Neuronal stem cell (in vitro differentiated cells): ENCODE measurements around the gene CELA1.

Source experiments
- DNase-seq: peaks from one replicate; pipeline ENCODE4 v3.0.0-alpha.2; 2013; ENCODE audit warnings: low spot score
- H2AFZ ChIP-seq: one replicate; pipeline ENCODE4 v1.6.1; 2013; ENCODE audit warnings: mild to moderate bottlenecking, low read length, inconsistent platforms
- H2AK5ac ChIP-seq: 2 replicates; pipeline ENCODE4 v1.6.1; 2013; ENCODE audit warnings: low read depth, mild to moderate bottlenecking, inconsistent platforms, low read length, moderate library complexity, mixed read lengths
- H2BK120ac ChIP-seq: 2 replicates; pipeline ENCODE4 v1.6.1; 2013; ENCODE audit warnings: low read depth, mild to moderate bottlenecking, inconsistent platforms, low read length, moderate library complexity, mixed read lengths
- H2BK12ac ChIP-seq: one replicate; pipeline ENCODE4 v1.6.1; 2013; ENCODE audit warnings: low read length, inconsistent platforms
- H2BK15ac ChIP-seq: 2 replicates; pipeline ENCODE4 v1.6.1; 2013; ENCODE audit warnings: mild to moderate bottlenecking, low read length, inconsistent platforms, mixed read lengths
- H2BK5ac ChIP-seq: one replicate; pipeline ENCODE4 v1.6.1; 2013; ENCODE audit warnings: inconsistent platforms, mild to moderate bottlenecking, low read length, moderate library complexity
- H3K14ac ChIP-seq: one replicate; pipeline ENCODE4 v1.6.1; 2013; ENCODE audit warnings: low read length, inconsistent platforms
- H3K18ac ChIP-seq: 2 replicates; pipeline ENCODE4 v1.6.1; 2013; ENCODE audit warnings: low read length, inconsistent platforms
- H3K23ac ChIP-seq: 2 replicates; pipeline ENCODE4 v1.6.1; 2013; ENCODE audit warnings: low read depth, mild to moderate bottlenecking, mixed read lengths, low read length, inconsistent platforms; ENCODE audit not compliant: poor library complexity
- H3K27ac ChIP-seq: replicated peaks from 3 replicates; pipeline ENCODE4 v1.5.1; 2013; ENCODE audit warnings: low read length, inconsistent platforms
- H3K27me3 ChIP-seq, 3 experiments: 2 replicates each; pipeline ENCODE4 v1.6.1; 2013; ENCODE audit warnings: low read length in 3 of 3, mild to moderate bottlenecking in 2 of 3, inconsistent platforms in 1 of 3, low read depth in 1 of 3, mixed read lengths in 1 of 3, moderate library complexity in 1 of 3; ENCODE audit not compliant: control insufficient read depth in 3 of 3, insufficient read depth in 3 of 3
- H3K36me3 ChIP-seq, 2 donors: replicated peaks in 1 of 2; 2 replicates each; pipeline ENCODE4 v1.6.1; 2013; ENCODE audit warnings: low read length in 2 of 2; ENCODE audit not compliant: control insufficient read depth in 2 of 2, insufficient read depth in 2 of 2
- H3K4ac ChIP-seq: 2 replicates; pipeline ENCODE4 v1.6.1; 2013; ENCODE audit warnings: inconsistent platforms, mild to moderate bottlenecking, low read length, moderate library complexity
- H3K4me1 ChIP-seq, 2 donors: 1 replicate in 1 of 2; 2 replicates in 1 of 2; pipeline ENCODE4 v1.6.1; 2013; ENCODE audit warnings: low read length in 2 of 2, low read depth in 1 of 2; ENCODE audit not compliant: control insufficient read depth in 2 of 2, insufficient read depth in 1 of 2
- H3K4me2 ChIP-seq: one replicate; pipeline ENCODE4 v1.6.1; 2013; ENCODE audit warnings: mild to moderate bottlenecking, low read length, inconsistent platforms; ENCODE audit not compliant: insufficient read depth, poor library complexity, severe bottlenecking
- H3K4me3 ChIP-seq, 2 donors: 2 replicates each; pipeline ENCODE4 v1.5.1; 2013; ENCODE audit warnings: low read length in 2 of 2, mild to moderate bottlenecking in 2 of 2, inconsistent platforms in 1 of 2, moderate library complexity in 1 of 2
- H3K79me1 ChIP-seq: one replicate; pipeline ENCODE4 v1.6.1; 2013; ENCODE audit warnings: low read depth, mild to moderate bottlenecking, inconsistent platforms, low read length, moderate library complexity
- H3K9ac ChIP-seq: one replicate; pipeline ENCODE4 v1.6.1; 2013; ENCODE audit warnings: mild to moderate bottlenecking, low read depth, low read length, inconsistent platforms; ENCODE audit not compliant: poor library complexity
- H3K9me3 ChIP-seq, 2 donors: replicated peaks in 1 of 2; 2 replicates each; pipeline versions ENCODE3 to v1.6.1; 2013; ENCODE audit warnings: low read length in 2 of 2, mild to moderate bottlenecking in 2 of 2, inconsistent platforms in 1 of 2, low read depth in 1 of 2, mixed read lengths in 1 of 2, moderate library complexity in 1 of 2; ENCODE audit not compliant: control insufficient read depth in 2 of 2, insufficient read depth in 1 of 2
- H4K8ac ChIP-seq: one replicate; pipeline ENCODE4 v1.6.1; 2013; ENCODE audit warnings: low read depth, mild to moderate bottlenecking, inconsistent platforms, low read length, moderate library complexity
- H4K91ac ChIP-seq: one replicate; pipeline ENCODE4 v1.6.1; 2013; ENCODE audit warnings: low read length, low read depth, mild to moderate bottlenecking, inconsistent platforms; ENCODE audit not compliant: poor library complexity
- WGBS, 2 donors: extraction: QIAGEN DNeasy Blood & Tissue Kit; methylation state at CpG; one replicate each; pipeline ENCODE4 v1.1.7; 2013; ENCODE audit warnings: missing lambda C conversion rate in 2 of 2, mixed read lengths in 1 of 2; ENCODE audit not compliant: insufficient read length in 2 of 2, insufficient replicate concordance in 1 of 2; ENCODE audit errors: extremely low coverage in 2 of 2; 5-methylcytosine and 5-hydroxymethylcytosine counted together

CELA1 gene

DNA sequence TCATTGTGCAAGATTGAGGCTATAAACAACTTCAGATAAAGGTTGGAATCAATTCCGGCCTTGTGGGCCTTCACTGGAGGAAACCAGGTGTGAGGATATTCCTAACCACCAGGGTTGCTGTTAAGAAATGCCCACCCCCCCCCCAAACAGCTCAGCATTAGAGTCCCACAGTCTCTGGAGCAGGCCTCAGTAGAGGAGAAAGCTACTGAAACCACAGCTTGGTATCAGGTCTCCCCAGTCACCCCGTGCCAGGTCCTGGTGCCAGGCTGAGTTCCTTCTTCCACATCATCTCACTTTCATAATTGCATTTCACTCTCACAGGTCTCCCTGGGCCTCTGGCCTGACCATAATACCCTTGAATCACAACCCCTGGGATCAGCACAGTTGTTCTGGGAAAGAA lies 32.3 kb upstream of the CELA1 start:
- DNase-seq = no peak
- Histone ChIP-seq H4K91ac (no peak overlapping the region), H3K4me2 (no peak overlapping the region), H3K36me3 (no peaks in the 10 kb centered on the region), H2BK5ac (no peak overlapping the region), H3K79me1 (no peaks in the 10 kb centered on the region), H2AK5ac (no peak overlapping the region), H2BK15ac (no peak overlapping the region), H3K23ac (no peak overlapping the region), H2BK120ac (no peak overlapping the region), H3K4ac (no peak overlapping the region), H3K9ac (no peak overlapping the region), H2BK12ac (no peak overlapping the region), H4K8ac (no peak overlapping the region), H2AFZ (no peak overlapping the region), H3K27me3 (peaks cover 0 to 42% (median 15%) of the 10 kb centered on the region in 3 experiments), H3K27ac (no peak overlapping the region), H3K4me1 (no peaks in the 10 kb centered on the region), H3K9me3 (no peaks in the 10 kb centered on the region), H3K4me3 (no peak overlapping the region), H3K14ac (no peak overlapping the region), H3K18ac (no peak overlapping the region)
- no CpG with 5 or more reads among the region's 2 CpGs for WGBS, 2 donors

DNA sequence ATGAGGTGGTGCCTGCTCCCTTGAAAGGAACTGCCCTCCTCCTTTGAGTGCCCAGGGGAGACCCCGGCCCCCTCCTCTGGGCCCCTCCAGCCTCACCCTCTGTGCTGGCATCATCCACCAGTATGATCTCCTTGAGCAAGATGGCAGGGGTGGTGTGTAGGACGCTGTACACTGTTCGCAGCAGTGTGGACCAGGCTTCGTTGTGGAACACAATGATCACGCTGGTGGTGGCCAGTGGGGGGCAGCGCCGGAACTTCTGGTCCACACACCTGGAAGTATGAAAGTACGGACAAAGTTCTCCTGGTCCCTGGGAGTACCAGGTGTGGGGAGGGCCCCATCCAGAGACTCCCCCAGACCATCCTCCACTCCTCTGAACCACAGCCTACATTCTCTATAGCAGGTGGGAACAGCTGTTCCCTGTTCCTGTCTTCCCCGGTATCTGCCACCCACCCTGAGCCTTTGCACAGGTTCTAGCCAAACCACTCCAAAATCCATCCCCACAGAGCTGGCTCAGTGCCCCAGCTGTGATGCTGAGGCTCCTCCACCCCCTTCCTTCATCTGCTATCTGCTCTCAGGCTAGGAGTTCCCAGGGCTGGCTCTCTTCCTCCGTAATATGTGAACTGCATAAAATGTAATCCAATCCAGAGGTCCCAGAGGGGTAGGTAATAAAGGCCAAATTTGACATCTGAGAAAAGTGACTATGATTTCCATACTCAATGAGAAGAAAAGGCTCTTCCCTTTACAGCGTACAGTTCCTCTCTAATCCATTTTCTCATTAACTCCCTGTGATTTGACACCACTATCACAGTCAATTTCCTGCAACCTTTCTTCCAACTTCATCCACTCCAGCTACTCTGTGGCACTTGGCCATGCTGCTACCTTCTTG lies 30.9 kb upstream of the CELA1 start:
- H3K27me3 ChIP-seq = peaks cover 0 to 40% (median 26%) of the 10 kb centered on the region in 3 experiments
- no peak overlapping the region for H4K91ac ChIP-seq
- H4K8ac ChIP-seq = no peak overlapping the region
- no peak overlapping the region for H2BK12ac ChIP-seq
- DNase-seq = no peak
- no peak overlapping the region for H3K23ac ChIP-seq
- H3K27ac ChIP-seq = no peak overlapping the region
- H2BK120ac ChIP-seq = no peak overlapping the region
- no peak overlapping the region for H2BK15ac ChIP-seq
- H3K18ac ChIP-seq = peak overlapping the region; percentile 75
- H3K79me1 ChIP-seq = no peaks in the 10 kb centered on the region
- H2BK5ac ChIP-seq = no peak overlapping the region
- H3K4ac ChIP-seq = no peak overlapping the region
- H3K4me3 ChIP-seq = no peak overlapping the region
- peaks cover 0 to 1% of the 10 kb centered on the region in 2 donors for H3K4me1 ChIP-seq
- WGBS, 2 donors = no CpG with 5 or more reads among the region's 11 CpGs
- peaks cover 0 to 3% of the 10 kb centered on the region in 2 donors for H3K9me3 ChIP-seq
- no peaks in the 10 kb centered on the region for H3K36me3 ChIP-seq
- H2AK5ac ChIP-seq = peak overlapping the region; percentile 22
- peak overlapping the region; percentile 60 for H3K14ac ChIP-seq
- no peak overlapping the region for H3K9ac ChIP-seq
- no peak overlapping the region for H3K4me2 ChIP-seq
- no peak overlapping the region for H2AFZ ChIP-seq

GRCh38 chr12:51374856-51375255 lies 28.4 kb upstream of the CELA1 start:
- H3K27ac ChIP-seq = no peak overlapping the region
- no CpG with 5 or more reads among the region's 5 CpGs for WGBS, 2 donors
- no peak overlapping the region for H2AK5ac ChIP-seq
- H2BK120ac ChIP-seq = no peak overlapping the region
- DNase-seq = no peak
- no peak overlapping the region for H3K9ac ChIP-seq
- H4K91ac ChIP-seq = no peak overlapping the region
- no peak overlapping the region for H3K4me2 ChIP-seq
- H3K79me1 ChIP-seq = no peaks in the 10 kb centered on the region
- H3K27me3 ChIP-seq = peaks cover 0 to 34% (median 25%) of the 10 kb centered on the region in 3 experiments
- no peak overlapping the region for H2BK15ac ChIP-seq
- no peak overlapping the region for H2BK5ac ChIP-seq
- no peak overlapping the region for H4K8ac ChIP-seq
- no peak overlapping the region for H3K23ac ChIP-seq
- H3K14ac ChIP-seq = no peak overlapping the region
- no peak overlapping the region for H2BK12ac ChIP-seq
- H3K4ac ChIP-seq = no peak overlapping the region
- H2AFZ ChIP-seq = no peak overlapping the region
- H3K9me3 ChIP-seq = peaks cover 0 to 4% of the 10 kb centered on the region in 2 donors
- H3K4me1 ChIP-seq = peaks cover 3 to 5% of the 10 kb centered on the region in 2 donors
- H3K36me3 ChIP-seq = no peaks in the 10 kb centered on the region
- H3K18ac ChIP-seq = no peak overlapping the region
- no peak overlapping the region for H3K4me3 ChIP-seq

GRCh38 chr12:51374361-51374760 lies 27.9 kb upstream of the CELA1 start:
- Histone ChIP-seq H2AK5ac (no peak overlapping the region), H2BK12ac (no peak overlapping the region), H3K27me3 (peaks cover 0 to 31% (median 28%) of the 10 kb centered on the region in 3 experiments), H4K8ac (no peak overlapping the region), H2BK15ac (no peak overlapping the region), H2BK5ac (no peak overlapping the region), H3K36me3 (no peaks in the 10 kb centered on the region), H2AFZ (peak overlapping the region; percentile 12), H3K14ac (peak overlapping the region; percentile 25), H3K9me3 (peaks cover 0 to 4% of the 10 kb centered on the region in 2 donors), H3K23ac (no peak overlapping the region), H3K4me3 (no peak overlapping the region), H3K18ac (no peak overlapping the region), H2BK120ac (no peak overlapping the region), H3K27ac (no peak overlapping the region), H3K9ac (no peak overlapping the region), H3K4me1 (peaks cover 3 to 5% of the 10 kb centered on the region in 2 donors), H4K91ac (no peak overlapping the region), H3K4me2 (no peak overlapping the region), H3K4ac (no peak overlapping the region), H3K79me1 (no peaks in the 10 kb centered on the region)
- no CpG with 5 or more reads among the region's 2 CpGs for WGBS, 2 donors
- no peak for DNase-seq
